ENCODE results near the gene SERPINI2.

Gene SERPINI2

DNA sequence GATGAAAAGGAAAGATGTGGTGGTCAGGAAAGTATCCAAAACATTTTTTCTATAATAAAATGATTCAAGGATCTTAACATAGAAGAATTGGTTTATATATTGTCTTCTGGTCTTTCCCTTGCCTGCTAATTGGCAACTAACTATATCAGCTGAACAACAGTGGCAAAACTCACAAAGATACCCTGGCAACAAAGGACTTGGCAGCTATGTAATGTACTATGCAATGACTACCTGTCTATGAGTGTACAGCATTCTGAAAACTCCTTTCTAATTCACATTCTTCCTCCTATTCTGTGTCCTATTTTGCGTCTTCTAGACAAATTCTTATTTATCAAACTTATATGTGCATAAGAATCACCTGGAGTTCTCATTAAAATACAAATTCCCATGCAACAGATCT, 15.7 kb upstream of the SERPINI2 start:
- no peak overlapping the region for H3K4me2 ChIP-seq (ENCODE audit: low read depth, low read length, poor library complexity, severe bottlenecking)
- H2AFZ ChIP-seq (ENCODE audit: low read depth, low read length, severe bottlenecking), result no peak overlapping the region
- H3K27ac ChIP-seq (ENCODE audit: low read depth, low read length), result no peak overlapping the region
- H3K9me3 ChIP-seq (ENCODE audit: insufficient read depth, low read length), result no peaks in the 10 kb centered on the region
- H3K27me3 ChIP-seq (ENCODE audit: low read length), result no peaks in the 10 kb centered on the region
- H3K36me3 ChIP-seq (ENCODE audit: low read length), result no peaks in the 10 kb centered on the region
- TF ChIP-seq, protein P1, sequence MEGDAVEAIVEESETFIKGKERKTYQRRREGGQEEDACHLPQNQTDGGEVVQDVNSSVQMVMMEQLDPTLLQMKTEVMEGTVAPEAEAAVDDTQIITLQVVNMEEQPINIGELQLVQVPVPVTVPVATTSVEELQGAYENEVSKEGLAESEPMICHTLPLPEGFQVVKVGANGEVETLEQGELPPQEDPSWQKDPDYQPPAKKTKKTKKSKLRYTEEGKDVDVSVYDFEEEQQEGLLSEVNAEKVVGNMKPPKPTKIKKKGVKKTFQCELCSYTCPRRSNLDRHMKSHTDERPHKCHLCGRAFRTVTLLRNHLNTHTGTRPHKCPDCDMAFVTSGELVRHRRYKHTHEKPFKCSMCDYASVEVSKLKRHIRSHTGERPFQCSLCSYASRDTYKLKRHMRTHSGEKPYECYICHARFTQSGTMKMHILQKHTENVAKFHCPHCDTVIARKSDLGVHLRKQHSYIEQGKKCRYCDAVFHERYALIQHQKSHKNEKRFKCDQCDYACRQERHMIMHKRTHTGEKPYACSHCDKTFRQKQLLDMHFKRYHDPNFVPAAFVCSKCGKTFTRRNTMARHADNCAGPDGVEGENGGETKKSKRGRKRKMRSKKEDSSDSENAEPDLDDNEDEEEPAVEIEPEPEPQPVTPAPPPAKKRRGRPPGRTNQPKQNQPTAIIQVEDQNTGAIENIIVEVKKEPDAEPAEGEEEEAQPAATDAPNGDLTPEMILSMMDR (IDR thresholded peaks at IDR 0.05; ENCODE audit: insufficient read depth, low read length, poor library complexity, severe bottlenecking), result no peak
- no peak for TF ChIP-seq EZH2phosphoT487 (conservative IDR thresholded peaks at IDR 0.05; ENCODE audit: low read length)
- no peaks in the 10 kb centered on the region for H4K20me1 ChIP-seq (ENCODE audit: low read depth, low read length)
- H3F3A ChIP-seq (ENCODE audit: insufficient read depth), result no peaks in the 10 kb centered on the region
- H3K4me3 ChIP-seq (ENCODE audit: insufficient read depth, low read length, poor library complexity, severe bottlenecking), result no peak overlapping the region
- H3K9ac ChIP-seq (ENCODE audit: low read length), result no peak overlapping the region
- no peaks in the 10 kb centered on the region for H3K79me2 ChIP-seq (ENCODE audit: insufficient read depth, low read length)
- H3K9me2 ChIP-seq (replicated peaks; ENCODE audit: insufficient read depth, low read length), result no peaks in the 10 kb centered on the region

DNA sequence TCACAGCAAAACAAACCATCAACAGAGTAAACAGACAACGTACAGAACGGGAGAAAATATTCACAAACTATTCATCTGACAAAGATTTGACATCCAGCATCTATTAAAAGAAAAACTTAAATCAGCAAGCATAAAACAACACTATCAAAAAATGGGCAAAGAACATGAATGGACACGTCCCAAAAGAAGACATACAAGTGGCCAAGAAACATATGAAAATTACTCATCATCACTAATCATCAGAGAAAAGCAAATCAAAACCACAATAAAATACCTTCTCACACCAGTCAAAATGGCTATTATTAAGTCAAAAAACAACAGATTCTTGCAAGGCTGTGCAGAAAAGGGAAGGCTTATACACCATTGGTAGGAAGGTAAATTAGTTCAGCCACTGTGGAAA, 13.7 kb upstream of the SERPINI2 start:
- Histone ChIP-seq H3F3A (ENCODE audit: insufficient read depth) (no peaks in the 10 kb centered on the region), H3K4me3 (ENCODE audit: insufficient read depth, low read length, poor library complexity, severe bottlenecking) (no peak overlapping the region), H4K20me1 (ENCODE audit: low read depth, low read length) (no peaks in the 10 kb centered on the region), H3K27ac (ENCODE audit: low read depth, low read length) (no peak overlapping the region), H3K4me2 (ENCODE audit: low read depth, low read length, poor library complexity, severe bottlenecking) (no peak overlapping the region), H3K9ac (ENCODE audit: low read length) (no peak overlapping the region), H3K27me3 (ENCODE audit: low read length) (no peaks in the 10 kb centered on the region), H3K9me2 (replicated peaks; ENCODE audit: insufficient read depth, low read length) (no peaks in the 10 kb centered on the region), H2AFZ (ENCODE audit: low read depth, low read length, severe bottlenecking) (no peak overlapping the region), H3K79me2 (ENCODE audit: insufficient read depth, low read length) (no peaks in the 10 kb centered on the region), H3K36me3 (ENCODE audit: low read length) (no peaks in the 10 kb centered on the region), H3K9me3 (ENCODE audit: insufficient read depth, low read length) (no peaks in the 10 kb centered on the region)
- TF ChIP-seq EZH2phosphoT487 (conservative IDR thresholded peaks at IDR 0.05; ENCODE audit: low read length), result no peak
- TF ChIP-seq, protein P1 (IDR thresholded peaks at IDR 0.05; ENCODE audit: insufficient read depth, low read length, poor library complexity, severe bottlenecking), result no peak

DNA sequence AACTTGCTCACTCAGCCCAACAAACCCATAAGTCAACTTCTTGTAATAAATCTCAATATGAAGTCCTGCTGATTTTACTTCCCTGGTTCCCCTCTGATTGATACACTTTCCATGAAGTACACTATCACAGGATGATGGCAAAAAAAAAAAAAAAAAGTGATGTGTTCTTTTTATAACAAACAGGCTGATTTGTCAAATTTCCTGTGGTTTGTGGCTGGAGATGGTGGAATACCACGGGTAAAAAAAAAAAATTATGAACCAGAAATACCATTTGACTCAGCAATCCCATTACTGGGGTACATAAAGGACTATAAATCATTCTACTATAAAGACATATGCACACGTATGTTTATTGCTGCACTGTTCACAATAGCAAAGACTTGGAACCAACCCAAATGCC, 10.7 kb upstream of the SERPINI2 start:
- H3K36me3 ChIP-seq (ENCODE audit: low read length), result no peaks in the 10 kb centered on the region
- no peaks in the 10 kb centered on the region for H3K9me3 ChIP-seq (ENCODE audit: insufficient read depth, low read length)
- H3K79me2 ChIP-seq (ENCODE audit: insufficient read depth, low read length), result no peaks in the 10 kb centered on the region
- no peak for TF ChIP-seq EZH2phosphoT487 (conservative IDR thresholded peaks at IDR 0.05; ENCODE audit: low read length)
- TF ChIP-seq, protein P1 (IDR thresholded peaks at IDR 0.05; ENCODE audit: insufficient read depth, low read length, poor library complexity, severe bottlenecking), result no peak
- H4K20me1 ChIP-seq (ENCODE audit: low read depth, low read length), result no peaks in the 10 kb centered on the region
- no peak overlapping the region for H2AFZ ChIP-seq (ENCODE audit: low read depth, low read length, severe bottlenecking)
- H3K27me3 ChIP-seq (ENCODE audit: low read length), result no peaks in the 10 kb centered on the region
- H3K9ac ChIP-seq (ENCODE audit: low read length), result no peak overlapping the region
- no peak overlapping the region for H3K4me3 ChIP-seq (ENCODE audit: insufficient read depth, low read length, poor library complexity, severe bottlenecking)
- no peak overlapping the region for H3K27ac ChIP-seq (ENCODE audit: low read depth, low read length)
- no peaks in the 10 kb centered on the region for H3K9me2 ChIP-seq (replicated peaks; ENCODE audit: insufficient read depth, low read length)
- H3K4me2 ChIP-seq (ENCODE audit: low read depth, low read length, poor library complexity, severe bottlenecking), result no peak overlapping the region
- H3F3A ChIP-seq (ENCODE audit: insufficient read depth), result no peaks in the 10 kb centered on the region
